ENCODE measurements around the gene SERPINB10. TPM values are rescaled to one million over a fixed set of nuclear protein-coding genes. Genes with fewer than 3 reads are reported as not detected.

Gene SERPINB10
- total and polyA plus RNA-seq, 10 donors = 0.07 to 5.6 (median 0.57) TPM; not detected in 1

DNA sequence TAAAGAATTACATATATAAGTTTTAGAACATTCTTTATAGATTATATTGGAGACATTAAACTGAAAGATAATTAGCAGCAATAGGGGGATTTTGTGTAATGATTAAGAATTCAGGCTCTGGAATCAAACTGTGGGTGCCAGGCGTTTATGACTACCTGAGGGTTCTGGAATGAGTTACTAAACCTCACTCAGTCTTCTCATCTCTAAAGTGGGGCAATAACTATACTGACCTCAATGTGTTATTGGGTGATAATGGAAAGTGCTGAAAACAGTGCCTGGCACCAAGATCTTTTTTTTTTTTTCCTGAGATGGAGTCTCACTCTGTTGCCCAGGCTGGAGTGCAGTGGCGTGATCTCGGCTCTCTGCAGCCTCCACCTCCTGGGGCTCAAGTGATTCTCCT is 69.3 kb downstream of the SERPINB10 start:
- WGBS, 5 donors = 86 to 95% (median 90%) methylated on average over 3 of the region's 3 CpGs
- no peak for TF ChIP-seq CTCF (IDR thresholded peaks at IDR 0.05 in 8 of 11, conservative IDR thresholded peaks at IDR 0.05 in 3 of 11)
- TF ChIP-seq POLR2AphosphoS5 (IDR thresholded peaks at IDR 0.05) = no peak
- TF ChIP-seq POLR2A (IDR thresholded peaks at IDR 0.05) = no peak
- no peak for DNase-seq
- intact Hi-C loops (cut with DNase I; ENCODE audit: low total_unique reads) = no loop called here
- peaks cover 3 to 83% (median 40%) of the 10 kb centered on the region in 6 donors for H3K4me1 ChIP-seq
- no peak overlapping the region for H3K4me3 ChIP-seq
- no peaks in the 10 kb centered on the region for H3K27me3 ChIP-seq (replicated peaks in 1 of 7)
- no peaks in the 10 kb centered on the region for H3K9me3 ChIP-seq
- peaks cover 0 to 23% (median 12%) of the 10 kb centered on the region in 6 donors for H3K36me3 ChIP-seq
- H3K27ac ChIP-seq = peak overlapping the region in 1 of 8 donors; percentile 0

- H3K4me3 ChIP-seq = peak overlapping the region in 1 of 8 donors; percentile 18
These were observed 71.7 kb downstream of the SERPINB10 start for GRCh38 chr18:63979409-63979920.

DNA sequence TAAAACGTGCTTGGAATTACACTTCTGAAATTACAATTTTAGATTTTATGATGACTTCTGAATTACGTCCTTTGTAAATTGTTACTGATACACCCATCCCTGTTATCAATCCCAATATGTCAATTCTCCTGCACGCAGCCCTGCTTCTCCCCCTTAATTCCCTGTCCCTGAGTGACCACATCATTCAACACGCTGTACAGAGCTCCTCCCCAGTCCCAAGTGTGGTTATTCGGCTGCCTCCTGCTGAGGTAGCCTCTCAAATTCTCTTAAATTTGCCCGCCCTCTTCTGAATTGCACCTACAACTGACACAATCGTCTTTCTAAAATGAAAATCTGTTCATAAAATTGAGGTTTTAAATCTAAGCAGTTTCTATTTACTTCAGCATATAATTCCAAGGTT is 72.3 kb downstream of the SERPINB10 start:
- 69 to 82% (median 72%) methylated on average over 7 of the region's 7 CpGs for WGBS, 5 donors
- peak overlapping the region in 1 of 8 donors; percentile 18 for H3K4me3 ChIP-seq
- no peaks in the 10 kb centered on the region for H3K9me3 ChIP-seq
- TF ChIP-seq POLR2AphosphoS5 (IDR thresholded peaks at IDR 0.05) (no peak), POLR2A (IDR thresholded peaks at IDR 0.05) (no peak), CTCF (IDR thresholded peaks at IDR 0.05 in 8 of 11, conservative IDR thresholded peaks at IDR 0.05 in 3 of 11) (no peak)
- peak overlapping the region in 4 of 8 donors; percentile 34 to 54 (median 46) for H3K27ac ChIP-seq
- intact Hi-C loops (cut with DNase I; ENCODE audit: low total_unique reads) = loop anchor here (10.0 kb wide), 1 partner anchor 455 kb away; no protein-coding TSS in a partner anchor
- no peaks in the 10 kb centered on the region for H3K27me3 ChIP-seq (replicated peaks in 1 of 7)
- peaks cover 0 to 53% (median 32%) of the 10 kb centered on the region in 6 donors for H3K36me3 ChIP-seq
- DNase-seq = no peak
- peaks cover 3 to 72% (median 35%) of the 10 kb centered on the region in 6 donors for H3K4me1 ChIP-seq

More at GRCh38 chr18:63979409-63979920, 71.7 kb downstream of the SERPINB10 start:
- H3K27ac ChIP-seq = peak overlapping the region in 4 of 8 donors; percentile 34 to 54 (median 46)
- TF ChIP-seq CTCF (IDR thresholded peaks at IDR 0.05 in 8 of 11, conservative IDR thresholded peaks at IDR 0.05 in 3 of 11) (peak; percentile 60 to 88 (median 79)), POLR2A (IDR thresholded peaks at IDR 0.05) (no peak), POLR2AphosphoS5 (IDR thresholded peaks at IDR 0.05) (no peak)
- no peak for DNase-seq
- no peaks in the 10 kb centered on the region for H3K27me3 ChIP-seq (replicated peaks in 1 of 7)
- H3K9me3 ChIP-seq = no peaks in the 10 kb centered on the region
- H3K4me1 ChIP-seq = peaks cover 3 to 77% (median 39%) of the 10 kb centered on the region in 6 donors
- intact Hi-C loops (cut with DNase I; ENCODE audit: low total_unique reads) = no loop called here
- WGBS, 5 donors = 24 to 35% (median 26%) methylated on average over 6 of the region's 6 CpGs
- H3K36me3 ChIP-seq = peaks cover 0 to 47% (median 31%) of the 10 kb centered on the region in 6 donors

GRCh38 chr18:63980896-63981460 is 73.2 kb downstream of the SERPINB10 start:
- Histone ChIP-seq H3K36me3 (peaks cover 0 to 62% (median 41%) of the 10 kb centered on the region in 6 donors), H3K27ac (peak overlapping the region in 3 of 8 donors; percentile 11 to 46 (median 38)), H3K4me1 (peaks cover 3 to 62% (median 26%) of the 10 kb centered on the region in 6 donors), H3K27me3 (replicated peaks in 1 of 7) (no peaks in the 10 kb centered on the region), H3K4me3 (no peak overlapping the region), H3K9me3 (no peaks in the 10 kb centered on the region)
- WGBS, 5 donors = 46 to 76% (median 64%) methylated on average over 6 of the region's 6 CpGs
- TF ChIP-seq POLR2AphosphoS5 (IDR thresholded peaks at IDR 0.05) (no peak), CTCF (IDR thresholded peaks at IDR 0.05 in 8 of 11, conservative IDR thresholded peaks at IDR 0.05 in 3 of 11) (no peak), POLR2A (IDR thresholded peaks at IDR 0.05) (no peak)
- DNase-seq = no peak
- intact Hi-C loops (cut with DNase I; ENCODE audit: low total_unique reads) = loop anchor here (10.0 kb wide), 1 partner anchor 456 kb away; no protein-coding TSS in a partner anchor
